Vagina (tissue), 2 donors: ENCODE measurements around the gene SIK3. TPM values are rescaled to one million over a fixed set of nuclear protein-coding genes. Genes with fewer than 3 reads are reported as not detected.

Experiments used
- DNase-seq, 2 donors: peaks; one replicate each; pipeline ENCODE4 v3.0.0-alpha.2; 2017; ENCODE audit errors: extremely low spot score in 2 of 2
- H3K27ac ChIP-seq: fragments of 200-600 bp; sonication (generic); one replicate; pipeline ENCODE4 v1.5.1; 2019
- H3K27me3 ChIP-seq: fragments of 200-600 bp; sonication (generic); one replicate; pipeline ENCODE4 v1.5.1; 2019
- H3K36me3 ChIP-seq, 2 donors: fragments of 200-600 bp; sonication (generic); one replicate each; pipeline ENCODE4 v1.5.1; 2017 to 2019
- H3K4me1 ChIP-seq: fragments of 200-600 bp; sonication (generic); one replicate; pipeline ENCODE4 v1.5.1; 2019
- H3K4me3 ChIP-seq, 2 donors: fragments of 200-600 bp; sonication (generic); 1 replicate in 1 of 2; 2 replicates in 1 of 2; pipeline ENCODE4 v1.5.1; 2016 to 2019
- H3K9me3 ChIP-seq: fragments of 200-600 bp; sonication (generic); one replicate; pipeline ENCODE4 v1.5.1; 2019
- CTCF ChIP-seq, 3 experiments: fragments of 450-650 bp in 2 of 3; fragments of 200-600 bp in 1 of 3; sonication (generic) in 1 of 3; IDR thresholded peaks; one replicate each; pipeline ENCODE4 v1.5.1; 2017 to 2019; ENCODE audit warnings: antibody characterized with exemption in 3 of 3, mild to moderate bottlenecking in 2 of 3, moderate library complexity in 2 of 3
- POLR2A ChIP-seq, 2 donors: fragments of 450-650 bp; IDR thresholded peaks; one replicate each; pipeline ENCODE4 v1.6.1; 2017; ENCODE audit warnings: antibody characterized with exemption in 2 of 2, mild to moderate bottlenecking in 2 of 2, moderate library complexity in 2 of 2
- POLR2AphosphoS5 ChIP-seq, 2 donors: sonication (generic); formaldehyde crosslinking; IDR thresholded peaks; one replicate each; pipeline ENCODE4 v1.9.0; 2017; ENCODE audit warnings: antibody characterized with exemption in 2 of 2, mild to moderate bottlenecking in 2 of 2, low read depth in 1 of 2; ENCODE audit not compliant: insufficient read depth in 1 of 2
- intact Hi-C: fragments of 100-400 bp; cut with DNase I; formaldehyde crosslinking; loops from one replicate; pipeline ENCODE4 v1.15.1; 2023
- total RNA-seq: library from RNA; depleted of rRNA; stranded (reverse); fragments of >200 nt; gene quantifications from one replicate; pipeline ENCODE4 v1.2.3, GENCODE V29; 2016

SIK3 gene
- total RNA-seq, 1 donor from 2014 or later, result 39.0 TPM

GRCh38 chr11:116930586-116930985 is 167.6 kb downstream of the SIK3 start:
- H3K4me3 ChIP-seq, result no peak overlapping the region
- peaks cover 0 to 4% of the 10 kb centered on the region in 2 donors for H3K36me3 ChIP-seq
- TF ChIP-seq CTCF (IDR thresholded peaks at IDR 0.05), result no peak
- TF ChIP-seq POLR2AphosphoS5 (IDR thresholded peaks at IDR 0.05; ENCODE audit: insufficient read depth in 1 of 2, low read depth in 1 of 2), result no peak
- no peak for TF ChIP-seq POLR2A (IDR thresholded peaks at IDR 0.05)
- intact Hi-C loops, result no loop called here
- peaks cover 35% of the 10 kb centered on the region for H3K4me1 ChIP-seq
- peak overlapping the region; percentile 34 for H3K27ac ChIP-seq
- no peak for DNase-seq
- H3K27me3 ChIP-seq, result no peaks in the 10 kb centered on the region
- no peaks in the 10 kb centered on the region for H3K9me3 ChIP-seq

GRCh38 chr11:116930177-116930576 is 168.1 kb downstream of the SIK3 start:
- no peak for DNase-seq
- Histone ChIP-seq H3K4me1 (peaks cover 35% of the 10 kb centered on the region), H3K4me3 (no peak overlapping the region), H3K27ac (peak overlapping the region; percentile 34), H3K27me3 (no peaks in the 10 kb centered on the region), H3K9me3 (no peaks in the 10 kb centered on the region), H3K36me3 (peaks cover 0 to 4% of the 10 kb centered on the region in 2 donors)
- no peak for TF ChIP-seq POLR2AphosphoS5 (IDR thresholded peaks at IDR 0.05; ENCODE audit: insufficient read depth in 1 of 2, low read depth in 1 of 2)
- no peak for TF ChIP-seq CTCF (IDR thresholded peaks at IDR 0.05)
- TF ChIP-seq POLR2A (IDR thresholded peaks at IDR 0.05), result no peak
- intact Hi-C loops, result no loop called here

GRCh38 chr11:116929414-116930090 is 168.7 kb downstream of the SIK3 start:
- no peak for DNase-seq

GRCh38 chr11:116928845-116929244 is 169.4 kb downstream of the SIK3 start:
- intact Hi-C loops, result no loop called here
- Histone ChIP-seq H3K9me3 (no peaks in the 10 kb centered on the region), H3K4me3 (no peak overlapping the region), H3K4me1 (peaks cover 35% of the 10 kb centered on the region), H3K36me3 (peaks cover 0 to 4% of the 10 kb centered on the region in 2 donors), H3K27ac (no peak overlapping the region), H3K27me3 (no peaks in the 10 kb centered on the region)
- DNase-seq, result no peak
- TF ChIP-seq CTCF (IDR thresholded peaks at IDR 0.05), result no peak
- no peak for TF ChIP-seq POLR2AphosphoS5 (IDR thresholded peaks at IDR 0.05; ENCODE audit: insufficient read depth in 1 of 2, low read depth in 1 of 2)
- no peak for TF ChIP-seq POLR2A (IDR thresholded peaks at IDR 0.05)

More at GRCh38 chr11:116929414-116930090, 168.7 kb downstream of the SIK3 start:
- peaks cover 0 to 4% of the 10 kb centered on the region in 2 donors for H3K36me3 ChIP-seq
- intact Hi-C loops, result no loop called here
- H3K27me3 ChIP-seq, result no peaks in the 10 kb centered on the region
- TF ChIP-seq POLR2AphosphoS5 (IDR thresholded peaks at IDR 0.05; ENCODE audit: insufficient read depth in 1 of 2, low read depth in 1 of 2), result no peak
- no peak for TF ChIP-seq POLR2A (IDR thresholded peaks at IDR 0.05)
- TF ChIP-seq CTCF (IDR thresholded peaks at IDR 0.05), result no peak
- no peaks in the 10 kb centered on the region for H3K9me3 ChIP-seq
- peaks cover 35% of the 10 kb centered on the region for H3K4me1 ChIP-seq
- no peak overlapping the region for H3K4me3 ChIP-seq
- peak overlapping the region; percentile 34 for H3K27ac ChIP-seq

- no peak for DNase-seq
- no peaks in the 10 kb centered on the region for H3K27me3 ChIP-seq
- H3K4me3 ChIP-seq, result no peak overlapping the region
- H3K4me1 ChIP-seq, result peaks cover 35% of the 10 kb centered on the region
- intact Hi-C loops, result no loop called here
- no peak overlapping the region for H3K27ac ChIP-seq
- no peaks in the 10 kb centered on the region for H3K9me3 ChIP-seq
- peaks cover 0 to 4% of the 10 kb centered on the region in 2 donors for H3K36me3 ChIP-seq
- no peak for TF ChIP-seq CTCF (IDR thresholded peaks at IDR 0.05)
- no peak for TF ChIP-seq POLR2AphosphoS5 (IDR thresholded peaks at IDR 0.05; ENCODE audit: insufficient read depth in 1 of 2, low read depth in 1 of 2)
- no peak for TF ChIP-seq POLR2A (IDR thresholded peaks at IDR 0.05)
These were observed 170.0 kb downstream of the SIK3 start for GRCh38 chr11:116928102-116928777.
